ENCODE results near the gene UGT1A8.

The UGT1A8 gene

GRCh38 chr2:233822101-233822771 lies 204.8 kb downstream of the UGT1A8 start:
- no peak for DNase-seq
